ENCODE results near the gene ADAM11. TPM values are rescaled to one million over a fixed set of nuclear protein-coding genes. Genes with fewer than 3 reads are reported as not detected.
A peak's percentile ranks its signal among the peaks of the same experiment; 100 is the strongest.
"Not testable (repeated sequence)": the region's sequence is repeated elsewhere in the genome, so short reads cannot be mapped to it uniquely, and the experiment has no call there.

The ADAM11 gene
- total RNA-seq, result 1 to 10 TPM in 2 of 4 donors, under 1 TPM in 2; 0.42 to 3.9 (median 1.6) TPM

DNA sequence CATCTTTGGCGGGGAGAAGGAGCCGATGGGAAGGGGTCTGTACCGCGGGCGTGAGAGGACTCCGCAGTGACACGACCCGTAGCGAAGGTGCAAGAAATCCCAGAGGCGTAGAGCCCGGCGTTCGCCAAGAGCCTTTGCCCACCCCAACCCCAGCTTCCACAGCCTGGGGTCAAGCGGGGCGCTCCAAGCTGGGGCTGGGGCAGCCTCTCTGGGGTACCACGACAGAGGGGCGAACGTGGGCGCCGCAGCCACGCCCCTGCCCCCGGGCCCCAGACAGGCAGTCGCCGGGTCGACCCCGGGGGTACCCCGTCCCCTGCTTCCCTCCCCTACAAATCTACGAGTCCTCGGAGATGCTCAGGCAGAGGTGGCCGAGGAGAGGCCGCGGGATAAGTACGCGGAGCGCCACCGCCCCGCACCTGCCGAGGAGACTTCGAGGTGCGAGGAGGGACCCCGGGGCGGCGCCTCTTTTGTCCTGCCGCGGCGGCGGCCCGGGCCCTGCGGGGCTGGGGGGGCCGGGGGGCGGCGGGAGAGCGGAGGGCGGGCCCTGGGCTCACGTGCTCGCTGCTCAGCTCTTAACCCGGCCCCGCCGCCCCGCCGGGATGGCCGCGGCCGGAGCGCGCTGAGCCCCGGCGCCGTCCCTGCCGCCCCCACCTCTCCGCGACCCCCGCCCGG, at the start of gene ADAM11:
TSS of gene ADAM11 (plus strand) at position 575 of the 672 bp plus-strand sequence. CDS start 212 bp downstream, outside the sequence.
- no peak for TF ChIP-seq EP300 (IDR thresholded peaks at IDR 0.05)
- no peak for TF ChIP-seq CTCF (IDR thresholded peaks at IDR 0.05)
- no peak for TF ChIP-seq POLR2A (IDR thresholded peaks at IDR 0.05)
- peaks cover 0 to 16% (median 9%) of the 10 kb centered on the region in 4 donors for H3K4me1 ChIP-seq
- H3K4me3 ChIP-seq, result peak within 1 kb of the TSS; percentile 14 to 57 (median 32)
- DNase-seq (ENCODE audit: low spot score in 2 of 2), result no peak
- H3K36me3 ChIP-seq, result no peaks in the 10 kb centered on the region
- peaks cover 0 to 4% (median 0%) of the 10 kb centered on the region in 4 donors for H3K9me3 ChIP-seq
- H3K27ac ChIP-seq, result no peak within 1 kb of the TSS
- 10 to 21% methylated on average over 20 to 37 of the region's 74 CpGs for WGBS, 2 donors
- peaks cover 0 to 41% of the 10 kb centered on the region in 2 donors for H3K27me3 ChIP-seq

GRCh38 chr17:44719444-44719843, 39.3 kb upstream of the ADAM11 start:
- WGBS, 2 donors, result 94 to 100% methylated on average over 1 of the region's 1 CpG
- no peak for DNase-seq (ENCODE audit: low spot score in 2 of 2)
- Histone ChIP-seq H3K36me3 (peaks cover 0 to 49% (median 0%) of the 10 kb centered on the region in 3 donors), H3K4me3 (no peak overlapping the region), H3K9me3 (no peaks in the 10 kb centered on the region), H3K4me1 (no peaks in the 10 kb centered on the region), H3K27ac (no peak overlapping the region), H3K27me3 (no peaks in the 10 kb centered on the region)
- no peak for TF ChIP-seq EP300 (IDR thresholded peaks at IDR 0.05)
- no peak for TF ChIP-seq CTCF (IDR thresholded peaks at IDR 0.05)
- TF ChIP-seq POLR2A (IDR thresholded peaks at IDR 0.05), result no peak

DNA sequence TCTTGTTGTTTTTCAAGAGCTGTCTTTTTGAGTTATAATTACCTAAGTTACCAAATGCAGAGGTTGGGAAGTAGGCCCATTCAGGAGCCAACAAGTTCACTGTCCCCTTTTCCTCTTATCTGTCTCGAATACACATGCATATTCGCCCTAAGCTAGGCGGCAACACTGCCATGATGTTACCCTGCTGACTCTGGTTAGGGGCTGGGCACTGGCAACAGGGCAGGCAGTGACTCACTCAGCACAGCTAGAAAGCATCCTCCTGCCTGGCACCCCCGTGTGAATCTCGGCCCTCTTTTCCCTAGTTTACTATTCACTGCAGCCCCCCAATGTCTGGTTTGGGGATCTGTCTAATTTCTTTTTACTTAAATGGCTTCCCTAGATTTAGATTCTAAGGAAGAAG, 36.5 kb upstream of the ADAM11 start:
- WGBS, 2 donors, result 82 to 93% methylated on average over 5 of the region's 5 CpGs
- Histone ChIP-seq H3K4me1 (no peaks in the 10 kb centered on the region), H3K4me3 (no peak overlapping the region), H3K9me3 (no peaks in the 10 kb centered on the region), H3K36me3 (peaks cover 0 to 62% (median 0%) of the 10 kb centered on the region in 3 donors), H3K27me3 (no peaks in the 10 kb centered on the region), H3K27ac (no peak overlapping the region)
- TF ChIP-seq POLR2A (IDR thresholded peaks at IDR 0.05), result no peak
- TF ChIP-seq EP300 (IDR thresholded peaks at IDR 0.05), result no peak
- no peak for TF ChIP-seq CTCF (IDR thresholded peaks at IDR 0.05)
- DNase-seq (ENCODE audit: low spot score in 2 of 2), result no peak

GRCh38 chr17:44726121-44726520, 32.7 kb upstream of the ADAM11 start:
- not testable (repeated sequence) for H3K27ac ChIP-seq; H3K27me3 ChIP-seq; DNase-seq (ENCODE audit: low spot score in 2 of 2); H3K4me1 ChIP-seq; H3K9me3 ChIP-seq; H3K4me3 ChIP-seq
- peaks cover 0 to 65% (median 0%) of the 10 kb centered on the region in 3 donors for H3K36me3 ChIP-seq
- 95% methylated on average over 6 of the region's 6 CpGs for WGBS, 2 donors

- TF ChIP-seq CTCF (IDR thresholded peaks at IDR 0.05) (no peak), EP300 (IDR thresholded peaks at IDR 0.05) (no peak), POLR2A (IDR thresholded peaks at IDR 0.05) (no peak)
- no peak for DNase-seq (ENCODE audit: low spot score in 2 of 2)
- Histone ChIP-seq H3K9me3 (no peaks in the 10 kb centered on the region), H3K27ac (no peak overlapping the region), H3K27me3 (no peaks in the 10 kb centered on the region), H3K4me3 (no peak overlapping the region), H3K4me1 (no peaks in the 10 kb centered on the region), H3K36me3 (peaks cover 0 to 74% (median 0%) of the 10 kb centered on the region in 3 donors)
- WGBS, 2 donors, result 58 to 80% methylated on average over 5 of the region's 5 CpGs
Observed at GRCh38 chr17:44733753-44734152, 25.0 kb upstream of the ADAM11 start.

Data from tibial nerve (tissue), 4 donors.